ENCODE measurements around the gene FRAT1.

DNA sequence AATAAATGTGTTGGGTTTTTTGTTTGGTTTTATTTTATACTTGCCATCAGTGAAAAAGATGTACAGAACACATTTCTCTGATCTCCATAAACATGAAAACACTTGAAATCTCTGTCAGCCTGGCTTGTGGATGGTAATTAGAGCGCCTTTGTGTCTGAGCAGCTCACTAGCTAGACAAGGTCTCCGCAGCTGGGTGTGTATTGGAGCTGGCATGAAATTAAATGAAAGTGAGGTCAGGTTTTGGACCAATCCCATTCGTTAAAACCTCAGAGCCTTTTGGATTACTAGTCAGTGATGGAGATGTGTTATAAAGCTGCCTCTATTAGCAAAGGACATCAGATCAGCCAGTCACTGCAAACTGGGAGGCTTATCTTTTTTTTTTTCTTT lies 2.7 kb downstream of the FRAT1 start:
- TF ChIP-seq, protein P1, sequence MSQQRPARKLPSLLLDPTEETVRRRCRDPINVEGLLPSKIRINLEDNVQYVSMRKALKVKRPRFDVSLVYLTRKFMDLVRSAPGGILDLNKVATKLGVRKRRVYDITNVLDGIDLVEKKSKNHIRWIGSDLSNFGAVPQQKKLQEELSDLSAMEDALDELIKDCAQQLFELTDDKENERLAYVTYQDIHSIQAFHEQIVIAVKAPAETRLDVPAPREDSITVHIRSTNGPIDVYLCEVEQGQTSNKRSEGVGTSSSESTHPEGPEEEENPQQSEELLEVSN (IDR thresholded peaks at IDR 0.05): no peak
- TF ChIP-seq, protein P2, sequence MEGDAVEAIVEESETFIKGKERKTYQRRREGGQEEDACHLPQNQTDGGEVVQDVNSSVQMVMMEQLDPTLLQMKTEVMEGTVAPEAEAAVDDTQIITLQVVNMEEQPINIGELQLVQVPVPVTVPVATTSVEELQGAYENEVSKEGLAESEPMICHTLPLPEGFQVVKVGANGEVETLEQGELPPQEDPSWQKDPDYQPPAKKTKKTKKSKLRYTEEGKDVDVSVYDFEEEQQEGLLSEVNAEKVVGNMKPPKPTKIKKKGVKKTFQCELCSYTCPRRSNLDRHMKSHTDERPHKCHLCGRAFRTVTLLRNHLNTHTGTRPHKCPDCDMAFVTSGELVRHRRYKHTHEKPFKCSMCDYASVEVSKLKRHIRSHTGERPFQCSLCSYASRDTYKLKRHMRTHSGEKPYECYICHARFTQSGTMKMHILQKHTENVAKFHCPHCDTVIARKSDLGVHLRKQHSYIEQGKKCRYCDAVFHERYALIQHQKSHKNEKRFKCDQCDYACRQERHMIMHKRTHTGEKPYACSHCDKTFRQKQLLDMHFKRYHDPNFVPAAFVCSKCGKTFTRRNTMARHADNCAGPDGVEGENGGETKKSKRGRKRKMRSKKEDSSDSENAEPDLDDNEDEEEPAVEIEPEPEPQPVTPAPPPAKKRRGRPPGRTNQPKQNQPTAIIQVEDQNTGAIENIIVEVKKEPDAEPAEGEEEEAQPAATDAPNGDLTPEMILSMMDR (IDR thresholded peaks at IDR 0.05; ENCODE audit: control extremely low read depth in 1 of 3, insufficient read depth in 1 of 3, low read depth in 1 of 3, low read length in 3 of 3): no peak
- TF ChIP-seq POLR2A (IDR thresholded peaks at IDR 0.05; ENCODE audit: control extremely low read depth in 1 of 2, low read depth in 2 of 2, low read length in 2 of 2) (no peak), JUN (IDR thresholded peaks at IDR 0.05; ENCODE audit: low read depth, low read length) (no peak), HDAC2 (IDR thresholded peaks at IDR 0.05; ENCODE audit: borderline replicate concordance in 1 of 2, low read depth in 2 of 2, low read length in 2 of 2) (no peak)

Data from H1 (cell line).